ENCODE data around the gene KHDC4. TPM values are rescaled to one million over a fixed set of nuclear protein-coding genes. Genes with fewer than 3 reads are reported as not detected.

KHDC4 gene
- total RNA-seq, 3 donors from 2014 or later (not counting 1 experiment from before 2014, with no cell fraction given) = 61.9 to 101 (median 85.9) TPM

- WGBS (ENCODE audit: insufficient coverage) = 0% methylated on average over 51 of the region's 52 CpGs
Measured at GRCh38 chr1:155978325-155978972, 44.2 kb upstream of the KHDC4 start, which contains the start of gene ARHGEF2. Gene ARHGEF2 (minus strand): TSS chr1:155978547. CDS start chr1:155978427, 120 bp downstream.

DNA sequence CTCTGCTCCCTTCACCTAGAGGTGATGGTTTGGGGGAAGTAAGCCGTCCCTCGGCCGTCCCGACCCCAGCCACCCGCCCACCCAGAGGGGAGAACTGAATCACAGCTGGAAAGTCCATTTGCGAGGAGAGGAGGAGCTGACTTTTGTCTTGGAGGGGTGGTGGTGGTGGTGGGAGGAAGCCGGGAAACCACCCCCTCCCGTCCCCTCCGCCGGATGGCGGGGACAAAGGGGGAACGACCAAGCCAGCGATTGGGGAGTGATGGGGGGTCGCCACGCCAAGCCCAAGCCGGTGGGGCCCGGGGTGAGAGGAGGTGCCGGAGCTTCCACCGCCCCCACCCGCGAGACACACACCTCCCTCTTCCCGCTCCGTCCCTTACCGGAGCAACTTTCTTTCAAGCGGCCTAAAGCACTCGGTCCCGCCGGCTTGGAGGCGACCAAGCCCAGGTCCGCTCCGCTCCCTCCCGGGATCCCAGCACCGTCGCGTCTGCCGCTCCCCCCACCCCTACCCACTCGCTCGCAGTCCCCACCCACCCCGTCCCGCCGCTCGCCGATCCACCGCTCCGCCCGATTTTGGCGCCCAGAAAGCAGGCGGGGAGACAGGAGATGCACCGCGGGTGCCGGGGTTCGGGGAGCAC lies 43.6 kb upstream of the KHDC4 start:
- no peaks in the 10 kb centered on the region for H3K9me3 Mint-ChIP-seq
- H3K4me3 Mint-ChIP-seq = peak overlapping the region; percentile 92
- peak overlapping the region; percentile 90 to 94 for H3K27ac Mint-ChIP-seq
- TF ChIP-seq, protein P1, sequence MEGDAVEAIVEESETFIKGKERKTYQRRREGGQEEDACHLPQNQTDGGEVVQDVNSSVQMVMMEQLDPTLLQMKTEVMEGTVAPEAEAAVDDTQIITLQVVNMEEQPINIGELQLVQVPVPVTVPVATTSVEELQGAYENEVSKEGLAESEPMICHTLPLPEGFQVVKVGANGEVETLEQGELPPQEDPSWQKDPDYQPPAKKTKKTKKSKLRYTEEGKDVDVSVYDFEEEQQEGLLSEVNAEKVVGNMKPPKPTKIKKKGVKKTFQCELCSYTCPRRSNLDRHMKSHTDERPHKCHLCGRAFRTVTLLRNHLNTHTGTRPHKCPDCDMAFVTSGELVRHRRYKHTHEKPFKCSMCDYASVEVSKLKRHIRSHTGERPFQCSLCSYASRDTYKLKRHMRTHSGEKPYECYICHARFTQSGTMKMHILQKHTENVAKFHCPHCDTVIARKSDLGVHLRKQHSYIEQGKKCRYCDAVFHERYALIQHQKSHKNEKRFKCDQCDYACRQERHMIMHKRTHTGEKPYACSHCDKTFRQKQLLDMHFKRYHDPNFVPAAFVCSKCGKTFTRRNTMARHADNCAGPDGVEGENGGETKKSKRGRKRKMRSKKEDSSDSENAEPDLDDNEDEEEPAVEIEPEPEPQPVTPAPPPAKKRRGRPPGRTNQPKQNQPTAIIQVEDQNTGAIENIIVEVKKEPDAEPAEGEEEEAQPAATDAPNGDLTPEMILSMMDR (IDR thresholded peaks at IDR 0.05) = no peak
- H3K27me3 ChIP-seq (ENCODE audit: control insufficient read depth, insufficient read depth, low read length) = no peaks in the 10 kb centered on the region
- DNase-seq (peak; percentile 60 to 63), ATAC-seq (peak; percentile 41 to 59 (median 48))
- peak overlapping the region; percentile 79 for H3K27ac ChIP-seq (ENCODE audit: low read length)
- intact Hi-C loops (cut with micrococcal nuclease) = loop anchor here (5.0 kb wide), 2 partner anchors 66 to 121 kb away; partner anchors contain the start of genes GON4L, RIT1 and SYT11
- no peaks in the 10 kb centered on the region for H3K27me3 Mint-ChIP-seq (ENCODE audit: low read depth in 2 of 2)
- peaks cover 79 to 88% of the 10 kb centered on the region in 2 donors for H3K4me1 Mint-ChIP-seq
- peaks cover 83% of the 10 kb centered on the region for H3K4me1 ChIP-seq (ENCODE audit: control insufficient read depth, insufficient read depth, low read length)
- H3K36me3 Mint-ChIP-seq = no peaks in the 10 kb centered on the region
- no peaks in the 10 kb centered on the region for H3K9me3 ChIP-seq (ENCODE audit: control insufficient read depth, insufficient read depth, low read length)
- 0% methylated on average over 47 of the region's 52 CpGs for WGBS (ENCODE audit: insufficient coverage)
- H3K36me3 ChIP-seq (ENCODE audit: control insufficient read depth, insufficient read depth, low read length) = peaks cover 6% of the 10 kb centered on the region
- H3K4me3 ChIP-seq (ENCODE audit: low read length) = peak overlapping the region; percentile 96

More at GRCh38 chr1:155978325-155978972, 44.2 kb upstream of the KHDC4 start, which contains the start of gene ARHGEF2:
- no peaks in the 10 kb centered on the region for H3K27me3 Mint-ChIP-seq (ENCODE audit: low read depth in 2 of 2)
- ATAC-seq (peak; percentile 55 to 75 (median 60)), DNase-seq (peak; percentile 67 to 83)
- H3K4me1 ChIP-seq (ENCODE audit: control insufficient read depth, insufficient read depth, low read length) = peaks cover 83% of the 10 kb centered on the region
- peak within 1 kb of the TSS; percentile 90 to 94 for H3K27ac Mint-ChIP-seq
- H3K4me1 Mint-ChIP-seq = peaks cover 73 to 85% of the 10 kb centered on the region in 2 donors
- H3K36me3 ChIP-seq (ENCODE audit: control insufficient read depth, insufficient read depth, low read length) = peaks cover 4% of the 10 kb centered on the region
- no peaks in the 10 kb centered on the region for H3K9me3 Mint-ChIP-seq
- no peaks in the 10 kb centered on the region for H3K36me3 Mint-ChIP-seq
- peak within 1 kb of the TSS; percentile 79 for H3K27ac ChIP-seq (ENCODE audit: low read length)
- H3K9me3 ChIP-seq (ENCODE audit: control insufficient read depth, insufficient read depth, low read length) = no peaks in the 10 kb centered on the region
- peak within 1 kb of the TSS; percentile 92 for H3K4me3 Mint-ChIP-seq
- intact Hi-C loops (cut with micrococcal nuclease) = loop anchor here (5.0 kb wide), 2 partner anchors 66 to 121 kb away; partner anchors contain the start of genes GON4L, RIT1 and SYT11
- peak within 1 kb of the TSS; percentile 96 for H3K4me3 ChIP-seq (ENCODE audit: low read length)
- TF ChIP-seq, protein P1 (IDR thresholded peaks at IDR 0.05) = no peak
- H3K27me3 ChIP-seq (ENCODE audit: control insufficient read depth, insufficient read depth, low read length) = no peaks in the 10 kb centered on the region

DNA sequence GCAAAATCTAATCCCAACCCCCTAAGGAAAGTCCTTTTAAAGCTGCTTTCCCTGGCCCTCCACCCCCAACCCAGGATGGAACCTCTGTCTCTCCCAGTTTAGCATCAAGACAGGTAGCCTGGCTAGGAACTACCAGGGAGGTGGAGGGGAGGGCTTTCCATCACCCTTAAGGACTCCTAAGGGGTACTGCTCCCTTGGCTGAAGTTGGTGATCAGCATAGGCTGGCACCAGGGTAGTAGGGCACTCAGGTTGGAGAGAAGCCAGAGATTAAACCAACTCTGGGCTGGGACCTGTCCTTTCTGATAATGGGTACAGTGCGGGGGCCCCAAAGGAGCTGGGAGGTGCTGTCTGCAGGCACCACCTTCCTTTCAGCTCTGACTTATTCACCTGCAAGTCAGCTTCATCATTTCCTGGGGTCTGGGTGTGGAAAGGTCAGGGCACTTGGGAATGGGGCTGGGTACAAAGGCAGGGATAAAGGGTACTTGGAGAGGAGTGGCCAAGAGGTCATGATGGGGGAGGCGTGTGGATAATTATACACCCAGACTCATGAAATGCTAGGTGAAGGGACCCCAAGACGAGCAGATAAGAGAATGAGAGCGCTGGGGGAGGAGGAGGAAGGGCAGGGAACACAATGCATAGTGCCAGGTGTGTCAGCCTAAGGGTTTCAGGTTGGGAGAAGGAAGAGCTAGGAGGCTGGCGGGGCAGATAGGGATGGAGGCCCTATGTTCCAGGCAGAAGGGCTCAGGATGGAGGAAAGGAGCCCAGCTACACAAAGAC lies 42.9 kb upstream of the KHDC4 start:
- Mint-ChIP-seq H3K36me3 (no peaks in the 10 kb centered on the region), H3K9me3 (no peaks in the 10 kb centered on the region), H3K4me3 (peak overlapping the region; percentile 92), H3K27me3 (ENCODE audit: low read depth in 2 of 2) (no peaks in the 10 kb centered on the region), H3K27ac (peak overlapping the region; percentile 90 to 94), H3K4me1 (peaks cover 86 to 90% of the 10 kb centered on the region in 2 donors)
- Histone ChIP-seq H3K9me3 (ENCODE audit: control insufficient read depth, insufficient read depth, low read length) (no peaks in the 10 kb centered on the region), H3K4me3 (ENCODE audit: low read length) (peak overlapping the region; percentile 96), H3K36me3 (ENCODE audit: control insufficient read depth, insufficient read depth, low read length) (peaks cover 3% of the 10 kb centered on the region), H3K4me1 (ENCODE audit: control insufficient read depth, insufficient read depth, low read length) (peaks cover 83% of the 10 kb centered on the region), H3K27me3 (ENCODE audit: control insufficient read depth, insufficient read depth, low read length) (no peaks in the 10 kb centered on the region), H3K27ac (ENCODE audit: low read length) (peak overlapping the region; percentile 79)
- intact Hi-C loops (cut with micrococcal nuclease) = loop anchor here (5.0 kb wide), 2 partner anchors 65 to 120 kb away; partner anchors contain the start of genes GON4L, RIT1 and SYT11
- peak in 1 of 2 donors; percentile 40 for DNase-seq
- 0% methylated on average over 5 of the region's 5 CpGs for WGBS (ENCODE audit: insufficient coverage)
- TF ChIP-seq, protein P1 (IDR thresholded peaks at IDR 0.05) = no peak
- peak in 1 of 3 donors; percentile 3 for ATAC-seq
